GM18951 (cell line): ENCODE data around the gene DLG1.

Experiments
- POLR2A ChIP-seq: IDR thresholded peaks from 4 replicates; pipeline ENCODE4 v1.6.1; 2011; ENCODE audit warnings: mild to moderate bottlenecking; ENCODE audit not compliant: insufficient read length, insufficient read depth; ENCODE audit errors: extremely low read depth
- in situ Hi-C: fragments of 300-500 bp; cut with MboI; formaldehyde crosslinking; loops from one replicate; pipeline ENCODE4 v1.12.0; 2022; ENCODE audit warnings: low sequenced_read_pairs, mixed read lengths, inconsistent platforms; ENCODE audit not compliant: unreplicated experiment

DLG1 gene

DNA sequence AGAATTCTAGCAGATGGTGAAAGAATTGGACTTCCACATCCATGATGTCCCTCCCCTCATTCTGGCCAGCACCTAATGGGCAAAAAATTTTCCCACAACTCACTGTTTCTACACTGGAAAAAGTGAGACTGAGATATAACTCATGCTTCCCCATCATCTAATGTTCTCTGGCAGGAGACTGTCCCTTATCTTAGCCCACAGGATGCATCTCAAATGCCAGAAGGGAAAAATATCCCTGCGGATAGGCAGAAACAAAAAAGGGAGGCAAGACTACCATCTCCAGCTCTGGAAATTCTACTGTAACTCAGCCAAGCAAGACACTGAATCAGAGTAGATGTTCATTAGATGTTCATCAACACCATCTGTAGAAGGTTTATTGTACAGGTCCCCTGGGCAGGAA is 58.6 kb downstream of the DLG1 start:
- TF ChIP-seq POLR2A = no peak
- in situ Hi-C loops = no loop called here

DNA sequence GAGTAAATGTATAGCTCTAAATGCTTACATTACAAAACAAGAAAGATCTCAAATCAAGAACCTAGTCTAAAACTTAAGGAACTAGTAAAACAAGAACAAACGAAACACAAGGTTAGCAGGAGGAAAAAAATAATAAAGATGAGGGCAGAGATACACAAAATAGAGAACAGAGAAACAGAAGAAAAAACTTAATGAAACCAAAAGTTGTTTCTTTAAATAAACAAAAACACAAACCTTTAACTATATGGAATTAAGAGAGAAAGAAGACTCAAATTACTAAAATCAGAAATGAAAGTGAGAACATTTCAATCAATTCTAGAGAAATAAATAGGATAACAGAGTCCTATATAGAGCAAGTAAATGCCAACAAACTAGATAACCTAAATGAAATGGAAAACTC is 59.6 kb downstream of the DLG1 start:
- in situ Hi-C loops = no loop called here
- no peak for TF ChIP-seq POLR2A

DNA sequence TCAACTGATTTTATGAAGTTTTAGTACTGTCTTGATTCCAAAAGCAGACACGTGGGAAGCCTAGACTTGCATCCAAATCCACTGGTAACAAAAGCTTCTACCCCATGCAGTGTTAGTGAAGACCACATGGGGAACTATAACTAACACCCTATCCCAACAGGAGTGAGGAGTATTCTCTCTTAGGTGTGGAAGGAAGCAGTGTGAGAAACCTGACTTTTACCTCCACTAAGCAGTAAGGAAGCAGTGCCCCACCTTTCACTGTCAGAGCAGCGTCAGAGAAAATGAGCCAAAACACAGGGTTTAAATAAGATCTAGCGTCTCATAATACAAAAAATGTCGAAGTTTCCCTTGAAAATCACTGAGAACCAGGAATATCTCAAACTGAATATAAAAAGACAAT is 60.5 kb downstream of the DLG1 start:
- in situ Hi-C loops = no loop called here
- TF ChIP-seq POLR2A = no peak

DNA sequence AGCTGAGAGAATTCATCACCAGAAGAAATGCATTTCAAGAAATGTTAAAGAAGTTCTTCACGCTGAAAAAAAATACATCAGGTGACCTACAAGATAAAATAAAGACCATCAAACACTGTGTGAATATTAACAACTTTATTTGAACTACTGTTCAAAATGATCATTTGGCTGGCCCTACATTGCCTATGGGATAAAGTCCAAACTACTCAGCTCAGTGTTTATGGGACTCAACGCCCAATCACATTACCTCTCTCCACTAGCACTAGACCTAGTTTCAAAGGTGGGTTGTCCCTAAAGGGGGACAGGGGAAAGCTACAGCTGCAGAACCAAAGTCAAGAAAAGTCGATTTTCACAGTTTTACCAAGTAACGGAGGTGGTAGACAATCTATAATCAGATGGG is 62.0 kb downstream of the DLG1 start:
- in situ Hi-C loops = no loop called here

DNA sequence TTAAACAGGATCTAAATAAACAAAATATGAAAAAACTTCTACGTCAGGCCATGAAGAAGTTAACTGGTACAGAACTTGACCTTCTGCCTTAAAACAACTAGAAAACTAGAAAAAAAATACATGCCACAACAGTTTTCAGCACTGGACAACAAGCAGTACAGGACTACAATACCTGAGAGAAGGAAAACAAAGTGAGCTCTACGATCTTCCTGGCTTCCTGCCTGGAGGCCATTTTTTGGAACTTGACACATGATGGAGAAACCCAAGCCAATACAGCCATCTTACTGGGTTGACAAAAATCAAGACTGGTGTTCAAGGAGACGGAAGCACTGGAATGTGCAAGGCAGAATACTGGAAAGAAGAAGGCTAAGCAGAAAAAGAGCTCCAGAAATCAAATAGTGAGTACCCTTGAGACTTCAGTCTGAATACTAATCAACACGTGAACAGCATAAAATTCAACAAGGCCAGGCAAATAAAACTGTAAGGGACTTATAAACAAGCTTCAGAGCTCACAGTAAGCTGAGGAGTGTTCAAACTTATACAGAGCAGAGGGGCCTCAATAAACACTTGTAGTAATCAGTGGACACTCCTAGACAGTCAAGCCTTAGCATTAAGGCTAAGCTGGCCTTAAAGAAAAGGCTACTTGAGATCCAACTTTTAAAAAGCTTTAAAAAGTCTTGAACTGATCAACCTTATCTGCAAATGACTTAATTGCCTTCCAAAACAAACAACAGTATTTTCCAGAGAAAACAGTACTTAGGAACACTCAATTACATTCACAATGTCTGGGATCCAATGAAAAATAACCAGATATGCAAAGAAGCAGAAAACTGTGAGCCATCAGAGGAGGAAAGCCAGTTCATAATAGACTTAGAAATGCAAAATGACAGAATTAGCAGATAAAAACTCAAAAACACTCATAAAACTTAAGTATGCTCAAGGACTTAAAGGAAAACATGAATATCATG is 63.2 kb downstream of the DLG1 start:
- no peak for TF ChIP-seq POLR2A
- in situ Hi-C loops = no loop called here

More for the DNA sequence above, 62.0 kb downstream of the DLG1 start:
- TF ChIP-seq POLR2A = no peak

DNA sequence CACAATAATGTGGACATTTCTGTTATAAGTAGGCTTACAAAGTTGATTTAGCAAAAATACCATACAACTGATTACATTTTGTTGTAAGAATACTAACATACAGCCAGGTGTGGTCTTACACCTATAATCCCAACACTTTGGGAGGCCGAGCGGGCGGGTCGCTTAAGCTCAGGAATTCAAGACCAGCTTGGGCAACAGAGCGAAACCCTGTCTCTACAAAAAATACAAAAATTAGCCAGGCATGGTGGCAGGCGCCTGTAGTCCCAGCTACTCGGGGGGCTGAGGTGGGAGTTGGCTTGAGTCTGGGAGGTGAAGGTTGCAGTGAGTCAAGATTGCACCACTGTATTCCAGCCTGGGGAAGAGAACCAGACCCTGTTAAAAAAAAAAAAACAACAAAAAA is 67.1 kb downstream of the DLG1 start:
- TF ChIP-seq POLR2A = no peak
- in situ Hi-C loops = no loop called here

DNA sequence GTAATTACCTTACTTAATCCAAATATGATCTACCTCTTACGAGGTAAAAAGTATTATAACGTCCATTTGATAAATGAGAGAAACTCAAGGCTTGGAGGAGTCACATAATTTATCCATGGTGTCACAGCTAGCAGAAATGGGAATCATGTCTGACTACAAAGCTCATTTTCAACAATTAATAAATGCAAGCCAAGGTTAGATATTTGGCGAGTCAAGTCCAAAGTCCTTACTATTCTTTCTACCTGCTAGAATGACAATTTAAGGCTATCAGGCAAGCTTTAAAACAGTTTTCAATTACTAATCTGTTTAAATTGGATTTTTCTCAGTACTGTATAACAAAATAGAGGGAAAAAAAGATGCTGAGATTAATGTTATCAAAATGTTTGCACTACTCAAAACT is 68.6 kb downstream of the DLG1 start:
- in situ Hi-C loops = no loop called here
- no peak for TF ChIP-seq POLR2A

DNA sequence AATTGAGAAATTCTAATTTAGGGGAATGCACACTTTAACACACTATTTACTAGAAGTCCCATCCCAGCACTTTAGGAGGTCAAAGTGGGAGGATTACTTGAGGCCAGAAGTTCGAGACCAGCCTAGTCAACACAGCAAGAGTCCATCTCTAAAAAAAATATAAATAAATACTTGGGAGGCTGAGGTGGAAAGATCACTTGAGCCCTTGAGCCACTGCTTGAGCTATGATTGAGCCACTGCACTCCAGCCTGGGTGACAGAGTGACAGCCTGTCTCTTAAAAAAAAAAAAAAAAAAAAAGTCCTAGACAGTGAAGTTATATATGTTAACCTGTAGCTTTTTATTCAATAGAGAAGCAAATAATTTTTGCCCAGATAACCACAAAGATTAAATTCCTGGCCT is 69.2 kb downstream of the DLG1 start:
- TF ChIP-seq POLR2A = no peak
- in situ Hi-C loops = no loop called here

DNA sequence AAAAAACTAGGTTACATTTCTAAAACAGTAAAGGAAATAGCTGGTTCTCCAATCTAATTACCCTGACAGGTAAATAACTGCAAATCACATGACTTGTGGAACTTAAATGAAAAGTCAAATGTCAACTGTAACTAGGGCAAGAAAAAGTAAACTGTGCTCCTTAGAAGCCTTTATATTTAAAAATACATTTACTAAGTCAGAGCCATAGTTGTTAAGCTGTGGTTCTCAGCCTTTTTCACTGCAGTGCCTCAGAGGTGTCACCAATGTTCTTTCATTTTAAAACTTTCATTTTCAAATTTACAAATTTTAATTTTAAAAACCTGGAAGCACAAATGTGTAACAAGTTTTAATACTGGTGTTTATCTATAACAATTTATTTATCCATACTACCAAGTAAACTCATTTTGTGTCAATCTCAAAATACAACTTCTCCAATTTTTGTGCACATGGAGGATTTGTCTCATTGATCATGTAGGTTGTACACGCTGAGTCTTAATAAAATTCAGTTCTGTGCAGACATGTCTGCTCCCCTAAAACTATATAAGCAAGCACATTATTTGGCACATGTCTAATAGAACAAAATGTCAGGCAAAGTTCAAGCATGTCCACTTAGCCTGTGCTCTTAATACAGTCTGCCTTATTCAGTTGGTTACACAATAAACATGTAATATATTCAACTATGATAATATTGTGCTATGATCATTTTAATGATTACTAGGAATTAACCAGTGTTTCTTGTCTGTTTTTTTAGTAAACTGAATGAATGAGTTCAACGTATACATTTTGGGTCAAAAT is 70.4 kb downstream of the DLG1 start:
- no peak for TF ChIP-seq POLR2A
- in situ Hi-C loops = no loop called here

DNA sequence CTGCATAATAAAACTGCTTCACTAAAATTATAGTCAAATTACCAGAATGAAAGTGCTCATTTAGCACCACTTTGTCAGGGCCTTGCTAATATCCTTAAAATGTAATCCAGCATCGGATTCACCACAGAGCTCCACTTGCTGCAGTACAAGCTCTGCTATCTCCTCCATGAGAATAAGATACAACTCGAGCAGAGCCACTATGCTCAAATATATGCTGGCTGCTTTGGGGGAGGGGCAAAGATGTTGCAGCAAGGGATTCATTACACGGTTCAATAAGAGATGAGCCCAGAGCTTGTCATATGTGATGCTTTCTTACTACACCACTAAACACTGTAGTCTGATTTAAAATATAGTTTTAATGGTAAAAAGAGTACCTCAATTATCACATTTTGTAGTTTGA is 72.2 kb downstream of the DLG1 start:
- in situ Hi-C loops = no loop called here

DNA sequence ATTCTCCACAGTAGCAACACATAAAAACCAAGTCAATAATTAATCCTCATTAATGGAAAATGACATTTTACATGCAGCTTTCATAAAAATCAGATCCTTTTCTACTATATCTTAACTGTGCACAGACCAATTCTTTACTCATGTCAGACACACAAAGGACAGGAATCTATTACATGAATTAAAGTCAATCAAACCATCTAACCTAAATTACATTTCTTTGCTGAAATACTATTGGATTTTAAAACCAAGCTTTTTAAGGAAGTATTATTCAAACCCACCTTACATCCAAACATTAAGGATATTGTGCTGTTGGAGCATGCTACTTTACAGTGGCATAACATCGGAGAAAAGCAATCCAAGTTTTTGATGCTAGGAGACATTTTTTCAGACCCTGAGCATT is 72.8 kb downstream of the DLG1 start:
- no peak for TF ChIP-seq POLR2A
- in situ Hi-C loops = no loop called here

More for the DNA sequence above, 72.2 kb downstream of the DLG1 start:
- TF ChIP-seq POLR2A = no peak

DNA sequence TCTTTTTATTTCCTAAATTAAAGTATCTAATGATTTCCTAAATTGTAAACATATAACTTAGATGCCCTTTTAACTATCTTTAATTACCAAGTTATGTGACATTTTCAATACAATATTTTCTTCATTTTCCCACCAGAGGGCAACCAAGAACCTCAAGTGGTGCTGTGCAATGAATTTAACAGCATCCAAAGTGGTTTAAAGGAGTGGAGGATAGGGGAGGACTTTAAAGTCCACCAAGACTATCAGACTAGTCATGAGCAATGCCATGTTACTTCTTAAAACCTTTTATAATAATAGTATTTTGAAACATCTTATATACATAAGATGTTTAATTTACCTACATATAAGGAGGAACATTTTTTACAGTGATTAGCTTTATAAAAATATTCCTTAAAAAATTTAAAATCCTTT is 74.4 kb downstream of the DLG1 start:
- TF ChIP-seq POLR2A = no peak
- in situ Hi-C loops = no loop called here

DNA sequence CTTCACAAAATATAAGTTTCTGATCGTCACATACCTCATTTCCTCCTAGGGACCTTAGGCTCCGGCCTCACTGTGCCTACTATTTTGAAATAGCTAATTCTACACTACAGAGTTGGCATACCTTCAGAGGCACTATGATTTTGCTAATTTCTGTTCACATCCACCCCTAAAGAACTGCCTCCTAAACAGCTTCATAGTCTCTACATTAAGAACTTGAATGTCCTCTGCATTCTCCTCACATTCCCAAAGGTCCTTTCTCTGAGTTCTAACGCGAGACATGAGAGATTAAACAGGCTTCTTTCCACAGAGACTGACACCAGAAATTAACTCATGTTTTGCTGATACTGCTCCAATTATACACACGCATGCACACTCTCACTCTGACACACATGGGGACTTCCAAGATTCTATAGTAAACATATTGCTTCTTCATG is 75.5 kb downstream of the DLG1 start:
- TF ChIP-seq POLR2A = no peak
- in situ Hi-C loops = no loop called here
